GM19328 (cell line): Measurements from ENCODE around the gene SIDT1.
A peak's percentile ranks its signal among the peaks of the same experiment; 100 is the strongest.

Experiments used
- ATAC-seq: cut with Tn5 transposase; IDR thresholded peaks from one replicate; pipeline ENCODE4 v1.9.1; 2021; ENCODE audit warnings: mild to moderate bottlenecking, moderate library complexity; ENCODE audit not compliant: unreplicated experiment

Gene SIDT1

GRCh38 chr3:113590983-113591382 is 58.6 kb downstream of the SIDT1 start:
- no peak for ATAC-seq

- ATAC-seq = no peak
These were observed 61.7 kb downstream of the SIDT1 start for GRCh38 chr3:113594066-113594465.

GRCh38 chr3:113597596-113598354 is 65.4 kb downstream of the SIDT1 start:
- ATAC-seq = no peak

- no peak for ATAC-seq
These were observed 68.2 kb downstream of the SIDT1 start for GRCh38 chr3:113600418-113601182.

GRCh38 chr3:113601240-113601639 is 68.9 kb downstream of the SIDT1 start:
- ATAC-seq = no peak

- ATAC-seq = no peak
These were observed 69.9 kb downstream of the SIDT1 start for GRCh38 chr3:113602256-113602655.

GRCh38 chr3:113602836-113603235 is 70.5 kb downstream of the SIDT1 start:
- no peak for ATAC-seq

- peak; percentile 99 for ATAC-seq
These were observed 74.3 kb downstream of the SIDT1 start for GRCh38 chr3:113606539-113607218.

GRCh38 chr3:113607219-113607596 is 74.9 kb downstream of the SIDT1 start:
- peak; percentile 6 for ATAC-seq

GRCh38 chr3:113614402-113614801 is 82.0 kb downstream of the SIDT1 start:
- ATAC-seq = no peak

GRCh38 chr3:113615976-113616375 is 83.6 kb downstream of the SIDT1 start:
- ATAC-seq = no peak

GRCh38 chr3:113617726-113618125 is 85.4 kb downstream of the SIDT1 start:
- ATAC-seq = no peak

- no peak for ATAC-seq
These were observed 87.7 kb downstream of the SIDT1 start for GRCh38 chr3:113620091-113620490.

GRCh38 chr3:113623324-113623723 is 91.0 kb downstream of the SIDT1 start:
- ATAC-seq = no peak

GRCh38 chr3:113623811-113624210 is 91.5 kb downstream of the SIDT1 start:
- ATAC-seq = no peak

GRCh38 chr3:113625834-113626233 is 93.5 kb downstream of the SIDT1 start:
- ATAC-seq = no peak

GRCh38 chr3:113626503-113627371 is 94.4 kb downstream of the SIDT1 start:
- ATAC-seq = no peak

- ATAC-seq = no peak
These were observed 96.0 kb downstream of the SIDT1 start for GRCh38 chr3:113628316-113628715.

- no peak for ATAC-seq
These were observed 96.4 kb downstream of the SIDT1 start for GRCh38 chr3:113628788-113629187.

GRCh38 chr3:113629584-113630421 is 97.4 kb downstream of the SIDT1 start:
- ATAC-seq = no peak
